Mononuclear cell (primary cell): ENCODE data around the gene CRTC2. TPM values are rescaled to one million over a fixed set of nuclear protein-coding genes. Genes with fewer than 3 reads are reported as not detected.
"Not testable (repeated sequence)": the region's sequence is repeated elsewhere in the genome, so short reads cannot be mapped to it uniquely, and the experiment has no call there.

Experiments
- H3K27me3 ChIP-seq: 2 replicates; pipeline ENCODE4 v1.6.0; 2011; ENCODE audit warnings: low read length, control low read depth; ENCODE audit not compliant: insufficient read depth
- H3K4me1 ChIP-seq: 2 replicates; pipeline ENCODE4 v1.5.1; 2011; ENCODE audit warnings: mild to moderate bottlenecking, low read length, control low read depth; ENCODE audit not compliant: insufficient read depth
- H3K4me3 ChIP-seq: 2 replicates; pipeline ENCODE4 v1.5.1; 2011; ENCODE audit warnings: mild to moderate bottlenecking, low read length, moderate library complexity
- H3K9me3 ChIP-seq: 2 replicates; pipeline ENCODE4 v1.5.1; 2011; ENCODE audit warnings: low read depth, mild to moderate bottlenecking, control low read depth, low read length
- total RNA-seq: library from RNA; depleted of rRNA; stranded (reverse); fragments of >200 nt; gene quantifications from one replicate; pipeline ENCODE4 v1.2.3, GENCODE V29; 2012

CRTC2 gene
- total RNA-seq, 1 donor = 31.2 TPM

- no peak overlapping the region for H3K4me3 ChIP-seq
- H3K9me3 ChIP-seq = no peaks in the 10 kb centered on the region
- H3K27me3 ChIP-seq = no peaks in the 10 kb centered on the region
- H3K4me1 ChIP-seq = peaks cover 7% of the 10 kb centered on the region
These were observed 50.3 kb downstream of the CRTC2 start for GRCh38 chr1:153908071-153908470.

- Histone ChIP-seq H3K4me3 (no peak overlapping the region), H3K27me3 (no peaks in the 10 kb centered on the region), H3K9me3 (no peaks in the 10 kb centered on the region), H3K4me1 (peaks cover 6% of the 10 kb centered on the region)
These were observed 51.3 kb downstream of the CRTC2 start for GRCh38 chr1:153907134-153907533.

GRCh38 chr1:153906396-153906795, 52.0 kb downstream of the CRTC2 start:
- Histone ChIP-seq H3K27me3 (no peaks in the 10 kb centered on the region), H3K9me3 (no peaks in the 10 kb centered on the region), H3K4me1 (peaks cover 6% of the 10 kb centered on the region), H3K4me3 (no peak overlapping the region)

- H3K4me1 ChIP-seq, H3K27me3 ChIP-seq, H3K4me3 ChIP-seq, H3K9me3 ChIP-seq: not testable (repeated sequence)
These were observed 52.5 kb downstream of the CRTC2 start for GRCh38 chr1:153905908-153906307.

- Histone ChIP-seq H3K4me3 (no peak overlapping the region), H3K9me3 (no peaks in the 10 kb centered on the region), H3K4me1 (peaks cover 6% of the 10 kb centered on the region), H3K27me3 (no peaks in the 10 kb centered on the region)
These were observed 54.5 kb downstream of the CRTC2 start for GRCh38 chr1:153903841-153904455.

- Histone ChIP-seq H3K9me3 (no peaks in the 10 kb centered on the region), H3K4me3 (no peak overlapping the region), H3K27me3 (no peaks in the 10 kb centered on the region), H3K4me1 (peaks cover 6% of the 10 kb centered on the region)
These were observed 58.9 kb downstream of the CRTC2 start for GRCh38 chr1:153899509-153899908.

Other genes with a start within 250 kb of the CRTC2 start
- gene INTS3, start 230.6 kb downstream of the CRTC2 start, total RNA-seq = 11.6 TPM
- gene SLC27A3, start 183.2 kb downstream of the CRTC2 start, total RNA-seq = 7.5 TPM
- 15.5 TPM for gene GATAD2B, start 35.6 kb downstream of the CRTC2 start, total RNA-seq
- gene DENND4B, start 11.9 kb downstream of the CRTC2 start, total RNA-seq = 37.3 TPM
- 15.8 TPM for gene SLC39A1, start 4.9 kb upstream of the CRTC2 start, total RNA-seq
- gene CREB3L4, start 9.3 kb upstream of the CRTC2 start, total RNA-seq = 2.4 TPM
- gene JTB, start 19.1 kb upstream of the CRTC2 start, total RNA-seq = 160 TPM
- gene RAB13, start 27.7 kb upstream of the CRTC2 start, total RNA-seq = 1.2 TPM
- 8,524 TPM for gene RPS27, start 32.1 kb upstream of the CRTC2 start, total RNA-seq
- gene NUP210L, start 196.5 kb upstream of the CRTC2 start, total RNA-seq = under 0.01 TPM
- gene TPM3, start 233.5 kb upstream of the CRTC2 start, total RNA-seq = 973 TPM
- gene CFAP141, start 247.7 kb upstream of the CRTC2 start, total RNA-seq = not detected